GM19328 (cell line): Measurements from ENCODE around the gene SNX20.

Source experiments
- ATAC-seq: cut with Tn5 transposase; IDR thresholded peaks from one replicate; pipeline ENCODE4 v1.9.1; 2021; ENCODE audit warnings: mild to moderate bottlenecking, moderate library complexity; ENCODE audit not compliant: unreplicated experiment

The SNX20 gene

DNA sequence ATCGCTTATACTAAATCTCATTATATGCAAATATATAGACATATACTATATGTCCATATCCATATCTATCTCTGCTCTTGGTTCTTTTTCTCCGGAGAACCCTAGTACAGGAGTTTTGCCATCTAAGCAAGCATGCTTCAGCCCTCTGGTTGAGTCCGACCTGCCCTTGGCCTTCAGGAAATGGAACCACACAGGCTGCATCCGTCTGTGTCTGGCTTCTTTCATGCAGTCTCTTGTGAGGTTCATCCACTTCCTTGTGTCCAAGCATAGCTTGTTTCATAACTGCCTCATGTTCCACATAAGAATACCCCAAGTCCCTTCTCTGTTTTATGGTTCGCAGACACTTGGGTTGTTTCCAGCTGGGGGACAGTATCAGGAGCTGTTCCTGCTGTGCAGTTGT is 16.8 kb downstream of the SNX20 start:
- no peak for ATAC-seq

GRCh38 chr16:50662306-50662940 is 18.7 kb downstream of the SNX20 start:
- ATAC-seq: no peak

GRCh38 chr16:50659806-50660205 is 21.3 kb downstream of the SNX20 start:
- no peak for ATAC-seq

DNA sequence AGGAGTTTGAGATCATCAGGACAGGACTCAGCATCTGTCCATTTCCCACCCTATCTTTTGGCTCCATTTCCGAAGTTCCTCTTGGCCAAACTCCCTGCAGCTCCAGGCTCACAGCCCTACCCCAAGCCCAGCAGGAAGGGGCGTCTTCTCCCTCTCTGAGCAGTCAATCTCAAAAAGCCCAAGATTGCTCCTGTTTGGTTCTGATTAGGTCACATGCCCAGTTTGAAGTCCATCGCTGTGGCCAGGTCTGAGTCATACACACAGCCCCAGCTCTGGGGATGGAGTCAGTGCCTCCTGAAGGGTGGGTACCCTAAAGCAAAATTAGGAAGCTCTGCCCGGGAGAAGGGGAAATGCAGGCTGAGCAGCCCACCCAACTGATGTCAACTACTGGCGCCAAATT is 23.9 kb downstream of the SNX20 start:
- ATAC-seq: no peak

DNA sequence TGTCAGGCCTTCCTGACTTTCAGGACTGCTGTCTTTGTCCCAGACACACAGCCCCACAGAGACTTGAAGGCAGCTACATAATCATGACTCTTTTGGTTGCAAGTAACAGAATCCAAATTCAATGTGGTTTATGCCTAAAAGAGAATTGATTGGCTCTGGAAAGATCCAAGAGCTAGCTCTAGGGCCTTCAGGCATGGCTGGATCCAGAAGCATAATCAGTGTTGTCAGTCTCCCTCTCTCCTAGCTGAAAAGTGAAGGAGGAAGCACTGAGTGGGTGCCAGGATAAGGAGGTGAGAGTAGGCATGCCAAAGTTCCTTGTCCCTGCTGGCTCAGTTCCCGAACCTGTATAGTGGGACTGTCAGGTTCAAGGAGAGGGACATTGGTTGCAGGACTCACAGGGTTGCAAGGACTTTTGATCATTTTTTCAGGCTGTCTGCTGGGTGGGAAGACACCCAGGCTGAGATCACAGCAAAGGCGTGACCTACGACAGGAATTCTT is 25.5 kb downstream of the SNX20 start:
- no peak for ATAC-seq

DNA sequence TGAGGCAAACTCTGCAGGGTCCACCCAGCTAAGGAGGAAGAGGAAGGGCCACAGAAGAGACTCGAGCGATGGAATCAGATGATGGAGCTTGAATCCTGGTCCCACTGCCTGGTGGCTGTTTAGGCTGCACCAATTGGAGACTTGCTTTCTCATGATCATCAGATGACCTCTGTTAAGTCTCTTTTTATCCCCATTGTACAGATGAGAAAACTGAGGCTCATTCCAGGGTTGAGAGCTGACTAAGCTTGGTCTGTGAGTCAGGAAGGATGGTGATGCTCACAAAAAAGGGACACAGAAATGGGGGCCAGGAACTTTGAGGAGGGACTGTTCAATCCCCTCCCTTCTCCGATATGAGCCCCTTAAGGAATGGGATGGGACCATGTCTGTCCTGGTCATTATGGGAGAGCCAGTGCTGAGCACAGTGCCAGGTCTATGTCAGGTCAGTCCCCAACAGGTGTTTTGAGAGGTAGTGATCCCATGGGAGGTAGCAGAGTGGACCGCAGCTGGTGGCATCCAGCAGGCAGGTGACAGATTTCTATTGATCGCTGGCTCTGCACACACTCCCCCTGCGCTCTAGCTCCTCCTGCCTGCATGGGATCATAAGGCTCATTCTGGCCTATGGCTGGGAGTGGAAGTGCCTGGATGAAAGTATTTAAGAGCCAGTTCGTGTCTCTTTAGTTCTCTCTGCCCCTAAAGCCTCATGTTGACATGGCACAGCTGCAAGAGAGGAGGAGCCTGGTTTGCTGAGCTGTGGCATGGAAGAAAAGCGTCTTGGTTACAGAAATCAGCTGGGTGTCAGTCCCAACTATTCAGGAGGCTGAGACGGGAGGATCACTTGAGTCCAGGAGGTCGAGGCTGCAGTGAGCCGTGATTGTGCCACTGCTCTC is 27.2 kb downstream of the SNX20 start:
- no peak for ATAC-seq

DNA sequence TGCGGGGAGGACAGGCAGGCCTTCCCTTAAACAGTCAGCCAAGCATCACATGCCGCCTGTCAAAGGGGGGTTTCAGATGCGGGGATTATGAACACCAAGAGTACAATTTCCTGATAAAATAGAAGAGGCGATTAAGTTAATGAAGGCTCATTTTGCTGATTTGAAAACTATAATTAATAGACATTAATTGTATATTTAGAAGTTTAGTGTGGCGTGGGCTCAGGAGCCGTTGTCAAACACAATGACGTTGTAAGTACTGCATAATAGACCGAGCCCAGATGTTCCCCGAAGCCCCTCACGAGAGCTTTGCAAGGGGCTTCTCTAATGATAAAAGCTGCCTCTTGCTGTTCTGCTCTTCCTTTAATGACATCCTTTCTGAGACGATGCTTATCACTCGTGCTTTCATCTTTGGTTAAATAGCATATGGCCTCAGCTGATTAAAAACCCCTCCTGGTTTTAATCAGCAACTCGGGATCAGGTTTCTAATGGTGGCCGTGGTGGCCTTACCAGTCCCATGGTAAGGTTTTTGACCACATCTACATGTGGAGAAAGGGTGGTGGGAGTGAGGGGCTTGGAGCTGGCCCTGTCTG is 28.2 kb downstream of the SNX20 start:
- no peak for ATAC-seq

DNA sequence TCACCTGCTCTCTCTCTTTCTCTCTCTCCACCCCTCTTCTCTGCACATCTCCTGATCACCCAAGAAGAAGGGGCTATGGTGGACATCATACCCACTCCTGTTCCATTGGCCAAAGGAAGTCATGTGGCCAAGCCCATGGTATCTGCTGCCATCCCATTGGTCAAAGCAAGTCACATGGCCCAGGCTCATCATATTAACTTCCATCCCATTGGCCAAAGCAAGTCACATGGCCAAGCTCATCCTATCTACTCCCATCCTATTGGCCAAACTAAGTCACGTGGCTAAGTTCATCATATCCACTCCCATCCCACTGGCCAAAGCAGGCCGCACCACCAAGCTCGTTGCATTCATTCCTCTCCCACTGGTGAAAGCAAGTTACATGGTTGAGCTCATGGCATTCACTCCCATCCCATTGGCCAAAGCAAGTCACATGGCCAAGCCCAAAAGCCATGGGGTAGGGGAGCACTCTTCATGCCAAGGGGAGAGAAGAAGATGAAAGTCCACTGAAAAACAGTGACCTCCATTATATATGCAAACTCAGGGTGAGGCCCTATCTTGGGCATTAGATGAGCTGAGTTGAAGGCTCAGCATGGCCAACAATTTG is 29.2 kb downstream of the SNX20 start:
- ATAC-seq: no peak

GRCh38 chr16:50646345-50646744 is 34.8 kb downstream of the SNX20 start:
- ATAC-seq: no peak

DNA sequence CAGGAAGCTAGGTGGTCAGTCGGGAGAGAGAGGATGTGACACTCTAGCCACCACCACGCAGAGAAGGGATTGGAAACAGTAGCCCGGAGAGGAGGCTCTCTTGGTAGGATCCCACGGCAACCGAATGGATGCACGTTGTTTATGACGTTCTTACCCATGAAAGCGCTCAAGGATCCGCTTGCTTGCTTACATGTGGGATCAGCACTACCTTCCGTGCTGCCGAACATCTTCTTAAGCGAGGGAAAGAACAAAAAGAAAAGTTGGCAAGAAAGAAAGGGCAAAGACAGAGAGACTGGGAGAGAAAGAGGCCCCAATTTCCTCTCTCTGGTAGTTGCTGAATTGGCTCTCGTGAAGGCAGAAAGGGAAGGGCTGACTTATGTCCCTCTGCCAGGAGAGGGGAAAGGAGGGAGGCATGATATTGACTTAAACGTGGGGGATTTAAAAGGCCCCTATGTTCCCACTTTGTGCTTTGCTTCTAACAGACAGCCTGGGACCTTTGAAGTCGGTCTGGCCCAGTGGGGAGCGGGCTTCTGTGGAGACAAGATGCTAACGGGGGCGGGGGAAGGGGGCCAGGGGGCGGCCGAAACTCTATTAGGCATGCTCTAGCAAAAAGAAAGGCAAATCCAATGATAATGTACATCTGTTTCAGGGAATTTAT is 35.4 kb downstream of the SNX20 start:
- ATAC-seq: no peak

DNA sequence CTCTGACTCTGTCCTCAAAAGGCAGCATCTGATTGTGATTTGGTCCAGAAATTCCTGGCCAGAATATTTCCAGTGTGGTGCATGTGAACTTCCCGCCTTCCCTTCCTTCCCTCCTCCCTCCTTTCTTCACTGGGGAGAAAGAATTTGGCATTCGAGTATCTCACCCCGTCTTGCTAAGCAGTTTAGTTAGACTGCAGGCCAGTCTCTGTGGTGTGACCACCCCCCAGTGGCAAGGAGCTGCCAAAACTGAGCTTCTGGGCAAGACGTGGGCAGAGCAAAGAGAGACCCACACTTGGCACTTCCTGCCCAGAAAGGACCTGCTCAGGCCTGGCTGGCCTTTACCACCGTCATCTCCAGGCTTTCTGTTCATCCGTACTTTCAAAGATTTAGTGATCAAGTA is 36.4 kb downstream of the SNX20 start:
- no peak for ATAC-seq

- ATAC-seq: no peak
These were observed 36.9 kb downstream of the SNX20 start for GRCh38 chr16:50644245-50644644.

- no peak for ATAC-seq
These were observed 37.9 kb downstream of the SNX20 start for GRCh38 chr16:50643192-50643591.

- ATAC-seq: no peak
These were observed 38.8 kb downstream of the SNX20 start for GRCh38 chr16:50642349-50642748.

DNA sequence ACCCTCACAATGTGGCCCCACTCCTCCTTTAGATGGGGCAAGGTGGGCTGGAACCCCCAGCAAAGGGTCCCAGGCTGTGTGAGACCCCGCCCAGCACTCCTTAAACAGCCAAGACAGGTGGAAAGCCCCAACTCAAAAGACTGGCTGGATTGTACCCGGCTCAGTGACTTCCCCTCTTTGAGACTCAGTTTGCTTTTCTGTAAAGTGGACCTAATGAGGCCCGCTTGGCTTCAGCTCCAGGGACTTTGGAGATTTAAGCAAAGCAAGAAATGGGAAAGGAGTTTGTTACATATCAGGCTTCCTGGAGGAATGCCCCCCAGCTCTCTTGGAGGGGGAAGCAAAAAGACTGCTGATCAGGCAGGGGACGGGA is 39.3 kb downstream of the SNX20 start:
- ATAC-seq: no peak

DNA sequence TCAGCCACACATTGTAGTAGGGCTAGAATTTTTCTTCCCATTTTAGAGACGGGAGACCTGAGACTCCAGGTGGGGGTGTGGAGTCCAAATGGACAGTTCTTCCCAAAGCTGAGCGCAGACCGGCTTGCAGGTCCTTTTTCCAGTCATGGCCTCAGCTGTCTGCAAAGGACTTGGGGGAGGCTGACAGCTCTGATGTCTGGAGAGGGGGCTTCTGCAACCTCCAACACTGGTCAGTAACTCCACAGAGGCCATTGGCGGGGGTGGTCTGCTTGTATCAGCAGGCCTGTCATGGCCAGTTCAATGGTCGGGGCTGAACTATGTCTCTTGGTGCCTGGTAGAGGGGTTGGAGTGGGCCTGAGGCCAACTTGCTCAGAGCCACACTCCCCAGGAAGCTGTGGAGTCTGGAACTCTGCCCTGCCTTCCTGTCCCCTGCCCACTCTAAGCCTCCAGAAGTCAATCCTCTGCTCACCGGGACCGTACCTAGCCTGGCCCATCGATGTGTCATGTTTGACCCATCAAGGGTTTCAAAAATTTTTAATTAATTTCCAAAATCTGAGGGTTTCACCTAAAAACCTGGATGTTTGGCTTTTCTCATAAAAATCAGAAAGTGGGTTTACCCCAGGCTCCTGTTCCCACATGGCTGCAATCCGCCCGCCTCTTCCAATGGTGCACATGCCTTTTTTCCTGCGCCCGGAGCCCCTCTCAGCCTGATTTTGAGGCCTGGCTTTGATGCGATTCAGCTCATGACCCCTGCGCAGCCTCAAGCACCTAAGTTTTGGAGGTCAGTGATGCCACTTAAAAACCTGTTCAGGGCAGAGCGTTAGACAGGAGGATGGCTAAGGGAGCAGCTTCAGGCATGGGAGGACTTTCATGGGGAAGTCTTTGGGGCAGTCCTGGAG is 39.9 kb downstream of the SNX20 start:
- ATAC-seq: no peak

DNA sequence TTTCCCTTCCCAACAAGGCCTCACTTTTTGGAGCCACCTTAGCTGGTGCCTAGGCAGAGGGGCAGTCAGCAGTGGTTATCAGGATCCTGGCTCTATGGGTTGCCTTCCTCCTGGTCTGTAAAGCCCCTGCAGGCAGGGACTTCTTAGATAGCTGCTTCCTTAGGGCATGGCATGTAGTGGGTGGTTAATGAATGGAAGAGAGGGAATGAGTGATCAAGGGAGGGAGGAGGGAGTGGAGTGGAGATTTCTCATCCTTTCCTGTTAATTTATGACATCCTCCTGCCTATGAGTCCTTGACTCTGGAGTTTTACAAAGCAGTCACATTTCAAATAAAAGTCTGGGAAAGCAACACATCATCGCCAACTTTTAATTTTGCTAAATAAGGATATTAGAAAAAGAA is 40.7 kb downstream of the SNX20 start:
- ATAC-seq: no peak

- no peak for ATAC-seq
These were observed 42.1 kb downstream of the SNX20 start for GRCh38 chr16:50638816-50639670.
